NB4 (cell line): Measurements from ENCODE around the gene ATP8B3.

ENCODE experiments used
- CTCF ChIP-seq: IDR thresholded peaks from one replicate; pipeline ENCODE4 v1.5.1; 2012; ENCODE audit warnings: low read depth, low read length
- POLR2A ChIP-seq: IDR thresholded peaks from 2 replicates; pipeline ENCODE4 v1.6.1; 2011; ENCODE audit warnings: mild to moderate bottlenecking; ENCODE audit not compliant: insufficient read length; ENCODE audit errors: extremely low read depth

- TF ChIP-seq POLR2A (no peak), CTCF (no peak)
Observed at GRCh38 chr19:1739960-1740629, 72.0 kb downstream of the ATP8B3 start.
